ENCODE results near the gene PAK3.

GRCh38 chrX:111119341-111119740 lies 23.4 kb downstream of the PAK3 start:
- TF ChIP-seq POLR2A (IDR thresholded peaks at IDR 0.05; ENCODE audit: low read depth) (no peak), CTCF (IDR thresholded peaks at IDR 0.05) (no peak)

Measured in esophagus muscularis mucosa (tissue), 3 donors.